HepG2 (cell line): ENCODE measurements around the gene SPOP. TPM values are rescaled to one million over a fixed set of nuclear protein-coding genes. Genes with fewer than 3 reads are reported as not detected.

Experiments
- ATAC-seq: fragments of 200-7000 bp; cut with Tn5 transposase; 3 replicates; pipeline ENCODE4 v1.9.1; 2020; ENCODE audit warnings: mild to moderate bottlenecking, moderate library complexity
- BruUV-seq: library from RNA; stranded (reverse); fragments of 400-500 nt; replicated peaks from 2 replicates; lab custom pipeline; 2021; lab: Mats Ljungman, UMichigan
- CTCF ChIA-PET: fragments of 300-600 bp; formaldehyde crosslinking; extraction: SDS; loops from one replicate; lab custom pipeline; 2021; ENCODE audit warnings: low total read pairs, inconsistent platforms, low intra/inter-chr PET ratio; lab: Yijun Ruan, JAX
- POLR2A ChIA-PET: fragments of 350-600 bp; sonication (Branson Sonifier 250); formaldehyde crosslinking; loops from one replicate; lab custom pipeline; 2020; ENCODE audit warnings: antibody characterized with exemption, inconsistent platforms; lab: Yijun Ruan, JAX
- DNase-seq: peaks from one replicate; pipeline ENCODE4 v3.0.0-alpha.2; 2015; ENCODE audit warnings: low spot score
- FAIRE-seq: peaks from 3 replicates; lab custom pipeline; 2011; peaks lifted over from hg19 to GRCh38; lab: Jason Lieb, UNC
- H2AFZ ChIP-seq: one replicate; pipeline ENCODE4 v1.6.1; 2011; ENCODE audit warnings: low read length, inconsistent platforms
- H3K27ac ChIP-seq: fragments of 300-600 bp; 3 replicates; pipeline ENCODE4 v1.8.0; 2011; ENCODE audit warnings: mixed run types, mild to moderate bottlenecking, mixed read lengths, low read length, inconsistent platforms; ENCODE audit not compliant: insufficient read depth; ENCODE audit errors: extremely low read length
- H3K27me3 ChIP-seq, 2 experiments: fragments of 200-600 bp in 1 of 2; 2 replicates in 1 of 2; 3 replicates in 1 of 2; pipeline versions ENCODE4 v1.6.0 to v1.8.0; 2011; ENCODE audit warnings: low read length in 2 of 2, mild to moderate bottlenecking in 2 of 2, moderate library complexity in 2 of 2, inconsistent platforms in 1 of 2; ENCODE audit not compliant: insufficient read depth in 2 of 2, control insufficient read depth in 1 of 2
- H3K36me3 ChIP-seq, 2 experiments: fragments of 200-600 bp in 1 of 2; replicated peaks in 1 of 2; 2 replicates in 1 of 2; 3 replicates in 1 of 2; pipeline versions ENCODE4 v1.5.1 to v1.8.0; 2011; ENCODE audit warnings: low read length in 2 of 2, inconsistent platforms in 1 of 2; ENCODE audit not compliant: insufficient read depth in 2 of 2, control insufficient read depth in 1 of 2
- H3K4me1 ChIP-seq: 2 replicates; pipeline ENCODE4 v1.5.1; 2012; ENCODE audit warnings: low read length, inconsistent platforms; ENCODE audit not compliant: insufficient read depth
- H3K4me2 ChIP-seq: 2 replicates; pipeline ENCODE4 v1.6.0; 2011; ENCODE audit warnings: low read depth, low read length, inconsistent platforms
- H3K4me3 ChIP-seq, 3 experiments: fragments of 200-600 bp in 1 of 3; sonication (generic), shearing (Covaris generic) in 1 of 3; replicated peaks in 1 of 3; 2 replicates each; pipeline ENCODE4 v1.5.1; 2011 to 2016; ENCODE audit warnings: low read length in 3 of 3, inconsistent platforms in 2 of 3, low read depth in 2 of 3, mild to moderate bottlenecking in 2 of 3, control low read depth in 1 of 3, mixed read lengths in 1 of 3; ENCODE audit not compliant: insufficient read depth in 1 of 3
- H3K79me2 ChIP-seq: one replicate; pipeline ENCODE4 v1.6.1; 2011; ENCODE audit warnings: low read length, inconsistent platforms; ENCODE audit not compliant: insufficient read depth
- H3K9ac ChIP-seq: 2 replicates; pipeline ENCODE4 v1.6.0; 2011; ENCODE audit warnings: mild to moderate bottlenecking, low read depth, low read length, inconsistent platforms; ENCODE audit not compliant: insufficient read depth
- H3K9me3 ChIP-seq: 2 replicates; pipeline ENCODE4 v1.5.1; 2012; ENCODE audit warnings: mild to moderate bottlenecking, low read length
- H4K20me1 ChIP-seq: 2 replicates; pipeline ENCODE4 v1.6.0; 2011; ENCODE audit warnings: inconsistent platforms, mild to moderate bottlenecking, low read length, moderate library complexity; ENCODE audit not compliant: insufficient read depth
- CCAR2 ChIP-seq: fragments of 200-400 bp; formaldehyde crosslinking; optimal IDR thresholded peaks from 2 replicates; pipeline ENCODE3; 2018; ENCODE audit warnings: low read depth, mild to moderate bottlenecking, low read length, moderate library complexity
- ETV6 ChIP-seq: sonication (generic); formaldehyde crosslinking; conservative IDR thresholded peaks from 2 replicates; pipeline ENCODE4 v1.4.0; 2020; ENCODE audit warnings: missing genetic modification reagents
- FOXJ3 ChIP-seq: sonication (generic); formaldehyde crosslinking; IDR thresholded peaks from 2 replicates; pipeline ENCODE4 v1.4.0; 2020; ENCODE audit warnings: missing genetic modification reagents, mild to moderate bottlenecking, borderline replicate concordance
- ZFP62 ChIP-seq: sonication (generic); formaldehyde crosslinking; IDR thresholded peaks from 2 replicates; pipeline ENCODE4 v1.4.0; 2020; ENCODE audit warnings: missing genetic modification reagents
- ZFP90 ChIP-seq: sonication (generic); formaldehyde crosslinking; IDR thresholded peaks from 2 replicates; pipeline ENCODE4 v1.8.0; 2022; ENCODE audit warnings: missing genetic modification reagents, mild to moderate bottlenecking, inconsistent platforms, borderline replicate concordance
- ZNF441 ChIP-seq: sonication (generic); formaldehyde crosslinking; IDR thresholded peaks from 2 replicates; pipeline ENCODE4 v1.7.0; 2021; ENCODE audit warnings: missing genetic modification reagents, borderline replicate concordance
- WGBS: methylation state at CpG from one replicate; pipeline ENCODE4 v1.1.6; 2017; ENCODE audit warnings: low lambda C conversion rate; 5-methylcytosine and 5-hydroxymethylcytosine counted together
- in situ Hi-C: cut with HindIII; loops from 2 replicates; pipeline ENCODE4 v1.10.0; 2017; ENCODE audit warnings: low pct_unique_long_range_greater_than_20kb; ENCODE audit not compliant: extremely low pct_ligation_motif_present
- intact Hi-C: fragments of 100-400 bp; cut with micrococcal nuclease; formaldehyde crosslinking; loops from one replicate; pipeline ENCODE4 v1.10.0; 2022; ENCODE audit not compliant: unreplicated experiment
- polyA plus RNA-seq, 8 experiments: library from polyadenylated mRNA; depleted of rRNA in 3 of 8; stranded (reverse) in 7 of 8; unstranded in 1 of 8; fragments of >200 nt; fragmentation: Illumina TruSeq in 4 of 8; extraction: Trizol in 4 of 8; gene quantifications; 2 replicates each; pipeline versions ENCODE4 v1.2.1 to v1.2.3, GENCODE V29; 2011 to 2016; ENCODE audit warnings: low read depth in 4 of 8, missing spikeins in 1 of 8, mixed read lengths in 1 of 8; ENCODE audit not compliant: insufficient read depth in 1 of 8
- total RNA-seq, 5 experiments: library from RNA; depleted of rRNA; stranded (reverse); fragments of >200 nt; fragmentation: Illumina TruSeq; extraction: Trizol; gene quantifications; 2 replicates each; pipeline ENCODE4 v1.2.3, GENCODE V29; 2016; ENCODE audit warnings: low read depth in 1 of 5
- TF ChIP-seq, protein P1 (sequence below): sonication (generic); formaldehyde crosslinking; IDR thresholded peaks from 2 replicates; pipeline ENCODE4 v1.4.0; 2020; ENCODE audit warnings: mild to moderate bottlenecking, missing genetic modification reagents
- TF ChIP-seq, protein P2 (sequence below): sonication (generic); formaldehyde crosslinking; IDR thresholded peaks from 2 replicates; pipeline ENCODE4 v1.4.0; 2020; ENCODE audit warnings: missing genetic modification reagents

The SPOP gene
- total and polyA plus RNA-seq, 2 of the 13 experiments (the other 11 are each of a cell fraction or from before 2014, with no cell fraction given): 52.8 to 60.8 TPM

DNA sequence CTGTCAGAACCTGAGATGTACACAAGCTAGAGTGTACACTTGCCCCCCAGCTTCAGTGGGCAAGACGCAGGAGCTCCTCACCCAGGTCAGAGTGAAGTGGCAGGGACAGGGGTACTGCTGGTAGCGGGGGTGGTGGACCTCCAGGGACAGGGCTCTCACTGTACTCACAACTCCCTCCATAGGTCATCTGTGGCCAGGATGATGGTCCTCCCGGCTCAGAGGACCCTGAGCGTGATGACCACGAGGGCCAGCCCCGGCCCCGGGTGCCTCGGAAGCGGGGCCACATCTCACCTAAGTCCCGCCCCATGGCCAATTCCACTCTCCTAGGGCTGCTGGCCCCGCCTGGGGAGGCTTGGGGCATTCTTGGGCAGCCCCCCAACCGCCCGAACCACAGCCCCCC lies 99.5 kb downstream of the SPOP start (continued):
- TF ChIP-seq, protein P1, sequence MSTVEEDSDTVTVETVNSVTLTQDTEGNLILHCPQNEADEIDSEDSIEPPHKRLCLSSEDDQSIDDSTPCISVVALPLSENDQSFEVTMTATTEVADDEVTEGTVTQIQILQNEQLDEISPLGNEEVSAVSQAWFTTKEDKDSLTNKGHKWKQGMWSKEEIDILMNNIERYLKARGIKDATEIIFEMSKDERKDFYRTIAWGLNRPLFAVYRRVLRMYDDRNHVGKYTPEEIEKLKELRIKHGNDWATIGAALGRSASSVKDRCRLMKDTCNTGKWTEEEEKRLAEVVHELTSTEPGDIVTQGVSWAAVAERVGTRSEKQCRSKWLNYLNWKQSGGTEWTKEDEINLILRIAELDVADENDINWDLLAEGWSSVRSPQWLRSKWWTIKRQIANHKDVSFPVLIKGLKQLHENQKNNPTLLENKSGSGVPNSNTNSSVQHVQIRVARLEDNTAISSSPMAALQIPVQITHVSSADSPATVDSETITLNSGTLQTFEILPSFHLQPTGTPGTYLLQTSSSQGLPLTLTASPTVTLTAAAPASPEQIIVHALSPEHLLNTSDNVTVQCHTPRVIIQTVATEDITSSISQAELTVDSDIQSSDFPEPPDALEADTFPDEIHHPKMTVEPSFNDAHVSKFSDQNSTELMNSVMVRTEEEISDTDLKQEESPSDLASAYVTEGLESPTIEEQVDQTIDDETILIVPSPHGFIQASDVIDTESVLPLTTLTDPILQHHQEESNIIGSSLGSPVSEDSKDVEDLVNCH: no peak
- TF ChIP-seq, protein P2, sequence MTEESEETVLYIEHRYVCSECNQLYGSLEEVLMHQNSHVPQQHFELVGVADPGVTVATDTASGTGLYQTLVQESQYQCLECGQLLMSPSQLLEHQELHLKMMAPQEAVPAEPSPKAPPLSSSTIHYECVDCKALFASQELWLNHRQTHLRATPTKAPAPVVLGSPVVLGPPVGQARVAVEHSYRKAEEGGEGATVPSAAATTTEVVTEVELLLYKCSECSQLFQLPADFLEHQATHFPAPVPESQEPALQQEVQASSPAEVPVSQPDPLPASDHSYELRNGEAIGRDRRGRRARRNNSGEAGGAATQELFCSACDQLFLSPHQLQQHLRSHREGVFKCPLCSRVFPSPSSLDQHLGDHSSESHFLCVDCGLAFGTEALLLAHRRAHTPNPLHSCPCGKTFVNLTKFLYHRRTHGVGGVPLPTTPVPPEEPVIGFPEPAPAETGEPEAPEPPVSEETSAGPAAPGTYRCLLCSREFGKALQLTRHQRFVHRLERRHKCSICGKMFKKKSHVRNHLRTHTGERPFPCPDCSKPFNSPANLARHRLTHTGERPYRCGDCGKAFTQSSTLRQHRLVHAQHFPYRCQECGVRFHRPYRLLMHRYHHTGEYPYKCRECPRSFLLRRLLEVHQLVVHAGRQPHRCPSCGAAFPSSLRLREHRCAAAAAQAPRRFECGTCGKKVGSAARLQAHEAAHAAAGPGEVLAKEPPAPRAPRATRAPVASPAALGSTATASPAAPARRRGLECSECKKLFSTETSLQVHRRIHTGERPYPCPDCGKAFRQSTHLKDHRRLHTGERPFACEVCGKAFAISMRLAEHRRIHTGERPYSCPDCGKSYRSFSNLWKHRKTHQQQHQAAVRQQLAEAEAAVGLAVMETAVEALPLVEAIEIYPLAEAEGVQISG: no peak
- no peak for TF ChIP-seq ZNF441 (CRISPR knock-in tag)

DNA sequence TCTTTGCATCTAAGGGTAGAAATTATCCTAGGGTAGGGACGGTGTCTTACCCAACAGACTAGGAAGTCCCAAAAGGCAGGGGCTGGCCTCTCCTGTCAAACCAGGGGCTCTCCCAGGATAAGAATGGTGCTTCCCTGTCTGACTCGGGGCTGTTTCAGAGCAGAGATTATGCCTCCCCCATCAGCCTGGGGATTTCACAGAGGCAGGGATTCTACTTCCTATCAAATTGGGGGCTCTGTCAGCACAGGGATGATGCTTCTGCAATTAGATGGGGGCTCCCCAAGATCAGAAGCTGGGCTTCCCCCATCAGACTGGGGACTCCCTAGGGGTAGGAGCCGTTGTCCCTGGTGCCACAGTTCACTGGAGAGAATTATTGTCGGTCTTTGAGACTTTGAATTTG lies 99.9 kb downstream of the SPOP start:
- Histone ChIP-seq H3K9me3 (no peaks in the 10 kb centered on the region), H3K4me1 (peaks cover 22% of the 10 kb centered on the region), H3K4me2 (no peak overlapping the region), H3K9ac (no peak overlapping the region), H3K36me3 (no peaks in the 10 kb centered on the region), H3K79me2 (no peaks in the 10 kb centered on the region), H3K4me3 (no peak overlapping the region), H3K27ac (no peak overlapping the region), H2AFZ (no peak overlapping the region), H3K27me3 (peaks cover 5 to 58% of the 10 kb centered on the region in 2 experiments), H4K20me1 (no peaks in the 10 kb centered on the region)
- FAIRE-seq: no peak
- ATAC-seq: no peak
- POLR2A ChIA-PET: no interaction called here
- BruUV-seq: no TSS peak
- 16% methylated on average over 4 of the region's 4 CpGs for WGBS
- CTCF ChIA-PET: no interaction called here
- in situ Hi-C loops: no loop called here
- no peak for TF ChIP-seq FOXJ3 (CRISPR knock-in tag)
- TF ChIP-seq ETV6 (CRISPR knock-in tag): no peak
- TF ChIP-seq ZFP62 (CRISPR knock-in tag): no peak
- no peak for TF ChIP-seq CCAR2
- no peak for TF ChIP-seq ZFP90 (CRISPR knock-in tag)
- intact Hi-C loops: loop anchor here (2.0 kb wide), 1 partner anchor 19 kb away; no protein-coding TSS in a partner anchor
- DNase-seq: no peak
